IPS-15b (cell line): ENCODE results near the gene PPT2.
A peak's percentile ranks its signal among the peaks of the same experiment; 100 is the strongest.
"Not testable (repeated sequence)": the region's sequence is repeated elsewhere in the genome, so short reads cannot be mapped to it uniquely, and the experiment has no call there.

Source experiments
- H3K27me3 ChIP-seq: one replicate; pipeline ENCODE4 v1.6.1; 2013; ENCODE audit warnings: low read length; ENCODE audit not compliant: control insufficient read depth, insufficient read depth
- H3K36me3 ChIP-seq: one replicate; pipeline ENCODE4 v1.6.1; 2013; ENCODE audit warnings: low read length; ENCODE audit not compliant: control insufficient read depth, insufficient read depth
- H3K4me1 ChIP-seq: one replicate; pipeline ENCODE4 v1.6.1; 2013; ENCODE audit warnings: mild to moderate bottlenecking, low read length; ENCODE audit not compliant: control insufficient read depth, insufficient read depth
- H3K4me3 ChIP-seq: one replicate; pipeline ENCODE4 v1.5.1; 2013; ENCODE audit warnings: low read depth, low read length
- H3K9ac ChIP-seq: one replicate; pipeline ENCODE4 v1.6.1; 2013; ENCODE audit warnings: low read depth, mild to moderate bottlenecking, low read length
- H3K9me3 ChIP-seq: one replicate; pipeline ENCODE4 v1.6.1; 2013; ENCODE audit warnings: mild to moderate bottlenecking, low read length; ENCODE audit not compliant: control insufficient read depth, insufficient read depth

The PPT2 gene

GRCh38 chr6:32196682-32197616 lies 43.0 kb downstream of the PPT2 start:
- Histone ChIP-seq H3K4me3 (peak overlapping the region; percentile 91), H3K9ac (peak overlapping the region; percentile 26), H3K27me3 (no peaks in the 10 kb centered on the region), H3K4me1 (peaks cover 10% of the 10 kb centered on the region), H3K36me3 (no peaks in the 10 kb centered on the region), H3K9me3 (no peaks in the 10 kb centered on the region)

- Histone ChIP-seq H3K4me1 (peaks cover 10% of the 10 kb centered on the region), H3K4me3 (no peak overlapping the region), H3K27me3 (no peaks in the 10 kb centered on the region), H3K36me3 (no peaks in the 10 kb centered on the region), H3K9ac (no peak overlapping the region), H3K9me3 (no peaks in the 10 kb centered on the region)
These were observed 44.4 kb downstream of the PPT2 start for GRCh38 chr6:32198345-32198696.

- H3K9me3 ChIP-seq: no peaks in the 10 kb centered on the region
- no peak overlapping the region for H3K4me3 ChIP-seq
- no peaks in the 10 kb centered on the region for H3K36me3 ChIP-seq
- peaks cover 10% of the 10 kb centered on the region for H3K4me1 ChIP-seq
- no peak overlapping the region for H3K9ac ChIP-seq
- no peaks in the 10 kb centered on the region for H3K27me3 ChIP-seq
These were observed 44.9 kb downstream of the PPT2 start for GRCh38 chr6:32198866-32199265.

- Histone ChIP-seq H3K4me1 (peaks cover 3% of the 10 kb centered on the region), H3K36me3 (no peaks in the 10 kb centered on the region), H3K4me3 (no peak overlapping the region), H3K27me3 (no peaks in the 10 kb centered on the region), H3K9ac (no peak overlapping the region), H3K9me3 (no peaks in the 10 kb centered on the region)
These were observed 47.0 kb downstream of the PPT2 start for GRCh38 chr6:32200711-32201475.

GRCh38 chr6:32202186-32202585 lies 48.2 kb downstream of the PPT2 start:
- H3K36me3 ChIP-seq: no peaks in the 10 kb centered on the region
- H3K9me3 ChIP-seq: no peaks in the 10 kb centered on the region
- H3K27me3 ChIP-seq: no peaks in the 10 kb centered on the region
- H3K4me1 ChIP-seq: no peaks in the 10 kb centered on the region
- H3K4me3 ChIP-seq: no peak overlapping the region
- H3K9ac ChIP-seq: no peak overlapping the region

- H3K9me3 ChIP-seq: no peaks in the 10 kb centered on the region
- H3K27me3 ChIP-seq: no peaks in the 10 kb centered on the region
- no peak overlapping the region for H3K9ac ChIP-seq
- no peaks in the 10 kb centered on the region for H3K36me3 ChIP-seq
- no peak overlapping the region for H3K4me3 ChIP-seq
- no peaks in the 10 kb centered on the region for H3K4me1 ChIP-seq
These were observed 49.7 kb downstream of the PPT2 start for GRCh38 chr6:32203426-32204267.

- H3K36me3 ChIP-seq: no peaks in the 10 kb centered on the region
- H3K9ac ChIP-seq: no peak overlapping the region
- no peaks in the 10 kb centered on the region for H3K27me3 ChIP-seq
- H3K4me1 ChIP-seq: no peaks in the 10 kb centered on the region
- no peaks in the 10 kb centered on the region for H3K9me3 ChIP-seq
- H3K4me3 ChIP-seq: no peak overlapping the region
These were observed 50.4 kb downstream of the PPT2 start for GRCh38 chr6:32204268-32204715.

GRCh38 chr6:32208996-32209395 lies 55.1 kb downstream of the PPT2 start:
- Histone ChIP-seq H3K9ac (no peak overlapping the region), H3K4me1 (no peaks in the 10 kb centered on the region), H3K9me3 (no peaks in the 10 kb centered on the region), H3K4me3 (no peak overlapping the region), H3K36me3 (no peaks in the 10 kb centered on the region), H3K27me3 (no peaks in the 10 kb centered on the region)

- no peaks in the 10 kb centered on the region for H3K27me3 ChIP-seq
- no peak overlapping the region for H3K9ac ChIP-seq
- H3K4me1 ChIP-seq: no peaks in the 10 kb centered on the region
- H3K36me3 ChIP-seq: no peaks in the 10 kb centered on the region
- H3K9me3 ChIP-seq: no peaks in the 10 kb centered on the region
- H3K4me3 ChIP-seq: no peak overlapping the region
These were observed 56.3 kb downstream of the PPT2 start for GRCh38 chr6:32210191-32210601.

GRCh38 chr6:32211432-32211831 lies 57.5 kb downstream of the PPT2 start:
- H3K36me3 ChIP-seq, H3K9ac ChIP-seq, H3K27me3 ChIP-seq: not testable (repeated sequence)

GRCh38 chr6:32212076-32212760 lies 58.3 kb downstream of the PPT2 start:
- Histone ChIP-seq H3K4me1 (no peaks in the 10 kb centered on the region), H3K9ac (no peak overlapping the region), H3K27me3 (no peaks in the 10 kb centered on the region), H3K4me3 (no peak overlapping the region), H3K9me3 (no peaks in the 10 kb centered on the region), H3K36me3 (no peaks in the 10 kb centered on the region)

More at GRCh38 chr6:32211432-32211831, 57.5 kb downstream of the PPT2 start:
- not testable (repeated sequence) for H3K4me1 ChIP-seq, H3K9me3 ChIP-seq, H3K4me3 ChIP-seq
